ENCODE data around the gene TMEM174. TPM values are rescaled to one million over a fixed set of nuclear protein-coding genes. Genes with fewer than 3 reads are reported as not detected.
"Not testable (repeated sequence)": the region's sequence is repeated elsewhere in the genome, so short reads cannot be mapped to it uniquely, and the experiment has no call there.

Gene TMEM174
- total and polyA plus RNA-seq, 2 of the 4 experiments (the other 2 are of a cell fraction) = not detected

GRCh38 chr5:73207239-73207638 is 34.2 kb downstream of the TMEM174 start:
- POLR2A ChIA-PET (ENCODE audit: unreplicated experiment); H2AK9ac ChIP-seq (replicated peaks; ENCODE audit: low read depth, low read length, poor library complexity); H2AK5ac ChIP-seq (ENCODE audit: low read depth, low read length); H3K4me3 ChIP-seq (ENCODE audit: insufficient read depth, low read depth, low read length); H2BK20ac ChIP-seq (ENCODE audit: low read depth, low read length); H3K9me1 ChIP-seq (ENCODE audit: insufficient read depth, low read length); H3K56ac ChIP-seq (ENCODE audit: extremely low read depth, insufficient read depth, low read length); H2AFZ ChIP-seq (replicated peaks; ENCODE audit: low read length, poor library complexity); BruUV-seq (replicated peaks); H3K4me2 ChIP-seq (ENCODE audit: low read depth, low read length); H3K18ac ChIP-seq (ENCODE audit: low read depth, low read length); H2BK15ac ChIP-seq (ENCODE audit: low read depth, low read length); H3K36me3 ChIP-seq (ENCODE audit: control insufficient read depth, insufficient read depth, low read length); H3K9ac ChIP-seq (ENCODE audit: low read depth, low read length); H3K9me3 ChIP-seq (ENCODE audit: control insufficient read depth, insufficient read depth, low read length); DNase-seq; H4K5ac ChIP-seq (ENCODE audit: low read depth, low read length); dilution Hi-C loops (cut with HindIII; ENCODE audit: low sequenced_read_pairs, unreplicated experiment); H3K27ac ChIP-seq (ENCODE audit: insufficient read depth, low read length); H4K91ac ChIP-seq (ENCODE audit: insufficient read depth, low read depth, low read length); ATAC-seq (ENCODE audit: low read depth); H4K20me1 ChIP-seq (ENCODE audit: insufficient read depth, low read length); intact Hi-C loops (cut with micrococcal nuclease); H2BK5ac ChIP-seq (ENCODE audit: low read depth, low read length, poor library complexity, severe bottlenecking); H3K14ac ChIP-seq (replicated peaks; ENCODE audit: low read depth, low read length); H3K27me3 ChIP-seq (ENCODE audit: control insufficient read depth, insufficient read depth, low read length); H3K79me1 ChIP-seq (ENCODE audit: low read depth in 1 of 2, low read length in 2 of 2); H3K23ac ChIP-seq (ENCODE audit: low read depth, low read length); H2BK120ac ChIP-seq (ENCODE audit: low read depth, low read length); H3K4ac ChIP-seq (ENCODE audit: low read depth, low read length); H4K8ac ChIP-seq (ENCODE audit: low read depth in 2 of 2, low read length in 2 of 2); H3K4me1 ChIP-seq (ENCODE audit: control insufficient read depth, insufficient read depth, low read length): not testable (repeated sequence)
- 10% methylated on average over 2 of the region's 4 CpGs; no CpG with 5 or more reads in 1 of the 2 experiments for WGBS, 2 experiments (ENCODE audit: extremely low coverage in 2 of 2, insufficient read length in 1 of 2)
- in situ Hi-C loops (cut with MboI; ENCODE audit: low sequenced_read_pairs) = loop anchor here (5.0 kb wide), 1 partner anchor 125 kb away; no protein-coding TSS in a partner anchor
- CTCF ChIA-PET = interaction anchor here (1.1 to 1.5 kb wide), 2 partner anchors 92 to 122 kb away, joined by 3 read pairs; no protein-coding TSS in a partner anchor

GRCh38 chr5:73209075-73209474 is 36.1 kb downstream of the TMEM174 start:
- H4K20me1 ChIP-seq (ENCODE audit: insufficient read depth, low read length); dilution Hi-C loops (cut with HindIII; ENCODE audit: low sequenced_read_pairs, unreplicated experiment); H3K9me3 ChIP-seq (ENCODE audit: control insufficient read depth, insufficient read depth, low read length); H3K18ac ChIP-seq (ENCODE audit: low read depth, low read length); H3K4me3 ChIP-seq (ENCODE audit: insufficient read depth, low read depth, low read length); H3K14ac ChIP-seq (replicated peaks; ENCODE audit: low read depth, low read length); BruUV-seq (replicated peaks); H2BK20ac ChIP-seq (ENCODE audit: low read depth, low read length); H4K5ac ChIP-seq (ENCODE audit: low read depth, low read length); POLR2A ChIA-PET (ENCODE audit: unreplicated experiment); CTCF ChIA-PET; H2AK9ac ChIP-seq (replicated peaks; ENCODE audit: low read depth, low read length, poor library complexity); H2BK120ac ChIP-seq (ENCODE audit: low read depth, low read length); H2AFZ ChIP-seq (replicated peaks; ENCODE audit: low read length, poor library complexity); H2BK5ac ChIP-seq (ENCODE audit: low read depth, low read length, poor library complexity, severe bottlenecking); H3K4ac ChIP-seq (ENCODE audit: low read depth, low read length); H3K23ac ChIP-seq (ENCODE audit: low read depth, low read length); H2BK15ac ChIP-seq (ENCODE audit: low read depth, low read length); intact Hi-C loops (cut with micrococcal nuclease); DNase-seq; H3K9ac ChIP-seq (ENCODE audit: low read depth, low read length); H3K4me2 ChIP-seq (ENCODE audit: low read depth, low read length); H4K91ac ChIP-seq (ENCODE audit: insufficient read depth, low read depth, low read length); H3K27ac ChIP-seq (ENCODE audit: insufficient read depth, low read length); ATAC-seq (ENCODE audit: low read depth); H3K36me3 ChIP-seq (ENCODE audit: control insufficient read depth, insufficient read depth, low read length); H3K27me3 ChIP-seq (ENCODE audit: control insufficient read depth, insufficient read depth, low read length); H3K79me1 ChIP-seq (ENCODE audit: low read depth in 1 of 2, low read length in 2 of 2); H2AK5ac ChIP-seq (ENCODE audit: low read depth, low read length); H3K4me1 ChIP-seq (ENCODE audit: control insufficient read depth, insufficient read depth, low read length); H3K9me1 ChIP-seq (ENCODE audit: insufficient read depth, low read length); H3K56ac ChIP-seq (ENCODE audit: extremely low read depth, insufficient read depth, low read length); H4K8ac ChIP-seq (ENCODE audit: low read depth in 2 of 2, low read length in 2 of 2): not testable (repeated sequence)
- in situ Hi-C loops (cut with MboI; ENCODE audit: low sequenced_read_pairs) = loop anchor here (5.0 kb wide), 1 partner anchor 127 kb away; no protein-coding TSS in a partner anchor

All from IMR-90 (cell line).